MCF 10A (cell line): ENCODE data around the gene MXRA8. TPM values are rescaled to one million over a fixed set of nuclear protein-coding genes. Genes with fewer than 3 reads are reported as not detected.

Experiments
- BruUV-seq: library from RNA; stranded (reverse); fragments of 400-500 nt; replicated peaks from 2 replicates; lab custom pipeline; 2021; lab: Mats Ljungman, UMichigan
- CTCF ChIA-PET: fragments of 300-600 bp; sonication (Branson Sonifier 250); formaldehyde crosslinking; extraction: SDS; loops from one replicate; lab custom pipeline; 2021; ENCODE audit warnings: antibody characterized with exemption, inconsistent platforms; lab: Yijun Ruan, JAX
- POLR2A ChIA-PET: fragments of 300-600, 350-650 bp; sonication (Branson Sonifier 250); formaldehyde crosslinking; extraction: SDS; loops from one replicate; lab custom pipeline; 2020; ENCODE audit warnings: antibody characterized with exemption, inconsistent platforms; lab: Yijun Ruan, JAX
- DNase-seq: peaks from one replicate; pipeline ENCODE4 v3.0.0-alpha.2; 2018; ENCODE audit not compliant: unreplicated experiment
- H3K27ac Mint-ChIP-seq: one replicate; pipeline ENCODE4 v1.8.0; 2022; ENCODE audit warnings: mild to moderate bottlenecking, low read depth, mixed read lengths; ENCODE audit not compliant: unreplicated experiment
- H3K27me3 Mint-ChIP-seq: one replicate; pipeline ENCODE4 v1.8.0; 2022; ENCODE audit warnings: mixed read lengths; ENCODE audit not compliant: insufficient read depth, unreplicated experiment
- H3K36me3 Mint-ChIP-seq: one replicate; pipeline ENCODE4 v1.8.0; 2022; ENCODE audit warnings: mild to moderate bottlenecking, moderate library complexity, mixed read lengths; ENCODE audit not compliant: insufficient read depth, unreplicated experiment
- H3K4me1 Mint-ChIP-seq: one replicate; pipeline ENCODE4 v1.8.0; 2022; ENCODE audit warnings: mixed read lengths; ENCODE audit not compliant: insufficient read depth, unreplicated experiment
- H3K4me3 Mint-ChIP-seq: one replicate; pipeline ENCODE4 v1.8.0; 2022; ENCODE audit warnings: mild to moderate bottlenecking, moderate library complexity, mixed read lengths; ENCODE audit not compliant: unreplicated experiment
- H3K9me3 Mint-ChIP-seq: one replicate; pipeline ENCODE4 v1.8.0; 2022; ENCODE audit warnings: mixed read lengths; ENCODE audit not compliant: unreplicated experiment
- intact Hi-C: fragments of 100-400 bp; cut with micrococcal nuclease; formaldehyde crosslinking; loops from 2 replicates; pipeline ENCODE4 v1.14.1; 2022
- total RNA-seq: library from RNA; stranded (reverse); gene quantifications from 2 replicates; pipeline ENCODE4 v1.2.3, GENCODE V29; 2022
- TF ChIP-seq, protein P1 (sequence below): fragments of 200-600 bp; IDR thresholded peaks from one replicate; pipeline ENCODE4 v1.8.0; 2022; ENCODE audit warnings: antibody characterized with exemption, mild to moderate bottlenecking; ENCODE audit not compliant: unreplicated experiment

The MXRA8 gene
- total RNA-seq, 1 experiment from 2014 or later, result not detected

DNA sequence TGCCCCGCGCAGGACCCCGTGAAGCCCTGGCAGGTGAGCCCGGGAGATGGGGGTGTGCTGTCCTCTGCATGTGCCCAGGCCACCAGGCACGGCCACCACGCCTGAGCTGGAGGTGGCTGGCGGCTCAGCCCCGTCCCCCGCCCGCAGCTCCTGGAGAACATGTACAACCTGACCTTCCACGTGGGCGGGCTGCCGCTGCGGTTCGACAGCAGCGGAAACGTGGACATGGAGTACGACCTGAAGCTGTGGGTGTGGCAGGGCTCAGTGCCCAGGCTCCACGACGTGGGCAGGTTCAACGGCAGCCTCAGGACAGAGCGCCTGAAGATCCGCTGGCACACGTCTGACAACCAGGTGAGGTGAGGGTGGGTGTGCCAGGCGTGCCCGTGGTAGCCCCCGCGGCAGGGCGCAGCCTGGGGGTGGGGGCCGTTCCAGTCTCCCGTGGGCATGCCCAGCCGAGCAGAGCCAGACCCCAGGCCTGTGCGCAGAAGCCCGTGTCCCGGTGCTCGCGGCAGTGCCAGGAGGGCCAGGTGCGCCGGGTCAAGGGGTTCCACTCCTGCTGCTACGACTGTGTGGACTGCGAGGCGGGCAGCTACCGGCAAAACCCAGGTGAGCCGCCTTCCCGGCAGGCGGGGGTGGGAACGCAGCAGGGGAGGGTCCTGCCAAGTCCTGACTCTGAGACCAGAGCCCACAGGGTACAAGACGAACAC lies 25.4 kb downstream of the MXRA8 start:
- ChIA-PET POLR2A (interaction anchor here (0.7 to 3.0 kb wide), 8 partner anchors 11 to 105 kb away, joined by 3 to 28 read pairs (median 4); partner anchors contain the start of genes AURKAIP1 and DVL1), CTCF (interaction anchor here (1.3 kb wide), 1 partner anchor 15 kb away, joined by 3 read pairs; no protein-coding TSS in a partner anchor)
- intact Hi-C loops, result no loop called here
- Mint-ChIP-seq H3K27ac (no peak overlapping the region), H3K9me3 (no peaks in the 10 kb centered on the region), H3K27me3 (no peaks in the 10 kb centered on the region), H3K4me3 (peak overlapping the region; percentile 7), H3K36me3 (peaks cover 44% of the 10 kb centered on the region), H3K4me1 (no peaks in the 10 kb centered on the region)
- TF ChIP-seq, protein P1, sequence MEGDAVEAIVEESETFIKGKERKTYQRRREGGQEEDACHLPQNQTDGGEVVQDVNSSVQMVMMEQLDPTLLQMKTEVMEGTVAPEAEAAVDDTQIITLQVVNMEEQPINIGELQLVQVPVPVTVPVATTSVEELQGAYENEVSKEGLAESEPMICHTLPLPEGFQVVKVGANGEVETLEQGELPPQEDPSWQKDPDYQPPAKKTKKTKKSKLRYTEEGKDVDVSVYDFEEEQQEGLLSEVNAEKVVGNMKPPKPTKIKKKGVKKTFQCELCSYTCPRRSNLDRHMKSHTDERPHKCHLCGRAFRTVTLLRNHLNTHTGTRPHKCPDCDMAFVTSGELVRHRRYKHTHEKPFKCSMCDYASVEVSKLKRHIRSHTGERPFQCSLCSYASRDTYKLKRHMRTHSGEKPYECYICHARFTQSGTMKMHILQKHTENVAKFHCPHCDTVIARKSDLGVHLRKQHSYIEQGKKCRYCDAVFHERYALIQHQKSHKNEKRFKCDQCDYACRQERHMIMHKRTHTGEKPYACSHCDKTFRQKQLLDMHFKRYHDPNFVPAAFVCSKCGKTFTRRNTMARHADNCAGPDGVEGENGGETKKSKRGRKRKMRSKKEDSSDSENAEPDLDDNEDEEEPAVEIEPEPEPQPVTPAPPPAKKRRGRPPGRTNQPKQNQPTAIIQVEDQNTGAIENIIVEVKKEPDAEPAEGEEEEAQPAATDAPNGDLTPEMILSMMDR, result no peak
- peak; percentile 83 for DNase-seq
- BruUV-seq, result no TSS peak

DNA sequence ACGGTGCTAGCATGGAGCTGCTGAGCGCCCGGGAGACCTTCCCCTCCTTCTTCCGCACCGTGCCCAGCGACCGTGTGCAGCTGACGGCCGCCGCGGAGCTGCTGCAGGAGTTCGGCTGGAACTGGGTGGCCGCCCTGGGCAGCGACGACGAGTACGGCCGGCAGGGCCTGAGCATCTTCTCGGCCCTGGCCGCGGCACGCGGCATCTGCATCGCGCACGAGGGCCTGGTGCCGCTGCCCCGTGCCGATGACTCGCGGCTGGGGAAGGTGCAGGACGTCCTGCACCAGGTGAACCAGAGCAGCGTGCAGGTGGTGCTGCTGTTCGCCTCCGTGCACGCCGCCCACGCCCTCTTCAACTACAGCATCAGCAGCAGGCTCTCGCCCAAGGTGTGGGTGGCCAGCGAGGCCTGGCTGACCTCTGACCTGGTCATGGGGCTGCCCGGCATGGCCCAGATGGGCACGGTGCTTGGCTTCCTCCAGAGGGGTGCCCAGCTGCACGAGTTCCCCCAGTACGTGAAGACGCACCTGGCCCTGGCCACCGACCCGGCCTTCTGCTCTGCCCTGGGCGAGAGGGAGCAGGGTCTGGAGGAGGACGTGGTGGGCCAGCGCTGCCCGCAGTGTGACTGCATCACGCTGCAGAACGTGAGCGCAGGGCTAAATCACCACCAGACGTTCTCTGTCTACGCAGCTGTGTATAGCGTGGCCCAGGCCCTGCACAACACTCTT lies 26.2 kb downstream of the MXRA8 start:
- Mint-ChIP-seq H3K9me3 (no peaks in the 10 kb centered on the region), H3K4me3 (peak overlapping the region; percentile 7), H3K27me3 (no peaks in the 10 kb centered on the region), H3K4me1 (no peaks in the 10 kb centered on the region), H3K27ac (no peak overlapping the region), H3K36me3 (peaks cover 44% of the 10 kb centered on the region)
- ChIA-PET CTCF (interaction anchor here (1.3 kb wide), 1 partner anchor 16 kb away, joined by 3 read pairs; no protein-coding TSS in a partner anchor), POLR2A (interaction anchor here (1.1 to 3.0 kb wide), 7 partner anchors 11 to 43 kb away, joined by 3 to 28 read pairs (median 5); partner anchors contain the start of genes AURKAIP1 and DVL1)
- TF ChIP-seq, protein P1, result no peak
- no TSS peak for BruUV-seq
- intact Hi-C loops, result no loop called here
- DNase-seq, result no peak

DNA sequence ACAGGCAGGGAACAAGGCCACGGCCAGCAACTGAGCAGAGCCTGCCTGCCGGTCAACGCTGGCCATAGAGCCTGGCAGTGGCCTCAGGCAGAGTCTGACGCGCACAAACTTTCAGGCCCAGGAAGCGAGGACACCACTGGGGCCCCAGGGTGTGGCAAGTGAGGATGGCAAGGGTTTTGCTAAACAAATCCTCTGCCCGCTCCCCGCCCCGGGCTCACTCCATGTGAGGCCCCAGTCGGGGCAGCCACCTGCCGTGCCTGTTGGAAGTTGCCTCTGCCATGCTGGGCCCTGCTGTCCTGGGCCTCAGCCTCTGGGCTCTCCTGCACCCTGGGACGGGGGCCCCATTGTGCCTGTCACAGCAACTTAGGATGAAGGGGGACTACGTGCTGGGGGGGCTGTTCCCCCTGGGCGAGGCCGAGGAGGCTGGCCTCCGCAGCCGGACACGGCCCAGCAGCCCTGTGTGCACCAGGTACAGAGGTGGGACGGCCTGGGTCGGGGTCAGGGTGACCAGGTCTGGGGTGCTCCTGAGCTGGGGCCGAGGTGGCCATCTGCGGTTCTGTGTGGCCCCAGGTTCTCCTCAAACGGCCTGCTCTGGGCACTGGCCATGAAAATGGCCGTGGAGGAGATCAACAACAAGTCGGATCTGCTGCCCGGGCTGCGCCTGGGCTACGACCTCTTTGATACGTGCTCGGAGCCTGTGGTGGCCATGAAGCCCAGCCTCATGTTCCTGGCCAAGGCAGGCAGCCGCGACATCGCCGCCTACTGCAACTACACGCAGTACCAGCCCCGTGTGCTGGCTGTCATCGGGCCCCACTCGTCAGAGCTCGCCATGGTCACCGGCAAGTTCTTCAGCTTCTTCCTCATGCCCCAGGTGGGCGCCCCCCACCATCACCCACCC lies 27.0 kb downstream of the MXRA8 start, which contains the start of gene TAS1R3:
TAS1R3 (plus strand) TSS at position 213 of the 898 bp plus-strand sequence; CDS start at position 279, 66 bp downstream.
- Mint-ChIP-seq H3K4me3 (no peak within 1 kb of the TSS), H3K9me3 (no peaks in the 10 kb centered on the region), H3K27me3 (no peaks in the 10 kb centered on the region), H3K27ac (no peak within 1 kb of the TSS), H3K36me3 (peaks cover 44% of the 10 kb centered on the region), H3K4me1 (peaks cover under 1% of the 10 kb centered on the region)
- intact Hi-C loops, result no loop called here
- no TSS peak for BruUV-seq
- CTCF ChIA-PET, result interaction anchor here (1.3 kb wide), 1 partner anchor 17 kb away, joined by 3 read pairs; no protein-coding TSS in a partner anchor
- TF ChIP-seq, protein P1, result no peak
- peak; percentile 64 for DNase-seq
- POLR2A ChIA-PET, result interaction anchor here (2.6 to 3.0 kb wide), 2 partner anchors 12 to 16 kb away, joined by 19 to 28 read pairs; partner anchors contain the start of gene DVL1
